Left ventricle myocardium superior (tissue), 1 donor: Measurements from ENCODE around the gene ZFC3H1. TPM values are rescaled to one million over a fixed set of nuclear protein-coding genes. Genes with fewer than 3 reads are reported as not detected.

ENCODE experiments used
- ATAC-seq: fragments of 200-7000 bp; cut with Tn5 transposase; one replicate; pipeline ENCODE4 v1.9.1; 2020; ENCODE audit warnings: mild to moderate bottlenecking, moderate library complexity
- DNase-seq: peaks from one replicate; pipeline ENCODE4 v3.0.0-alpha.2; 2020
- intact Hi-C: fragments of 100-400 bp; cut with micrococcal nuclease; formaldehyde crosslinking; loops from one replicate; pipeline ENCODE4 v1.11.0; 2022
- total RNA-seq: library from RNA; stranded (reverse); fragmentation: NEBNext Ultra II Directional; extraction: Animal tissue kit (Norgen Biotek cat#: 25700); gene quantifications from one replicate; pipeline ENCODE4 v1.2.1, GENCODE V29; 2021
- donor health status: DM: no; HTN: yes; CAD: no; lungs with severe emphysema.

The ZFC3H1 gene
- total RNA-seq, 1 donor from 2014 or later = 15.3 TPM

- intact Hi-C loops = no loop called here
- DNase-seq = peak; percentile 95
- peak; percentile 99 for ATAC-seq
Observed at GRCh38 chr12:71685914-71686657, 22.4 kb upstream of the ZFC3H1 start, which contains the start of gene TMEM19. TSS of gene TMEM19 (plus strand) at chr12:71686082. CDS start at chr12:71686681, 599 bp downstream.

DNA sequence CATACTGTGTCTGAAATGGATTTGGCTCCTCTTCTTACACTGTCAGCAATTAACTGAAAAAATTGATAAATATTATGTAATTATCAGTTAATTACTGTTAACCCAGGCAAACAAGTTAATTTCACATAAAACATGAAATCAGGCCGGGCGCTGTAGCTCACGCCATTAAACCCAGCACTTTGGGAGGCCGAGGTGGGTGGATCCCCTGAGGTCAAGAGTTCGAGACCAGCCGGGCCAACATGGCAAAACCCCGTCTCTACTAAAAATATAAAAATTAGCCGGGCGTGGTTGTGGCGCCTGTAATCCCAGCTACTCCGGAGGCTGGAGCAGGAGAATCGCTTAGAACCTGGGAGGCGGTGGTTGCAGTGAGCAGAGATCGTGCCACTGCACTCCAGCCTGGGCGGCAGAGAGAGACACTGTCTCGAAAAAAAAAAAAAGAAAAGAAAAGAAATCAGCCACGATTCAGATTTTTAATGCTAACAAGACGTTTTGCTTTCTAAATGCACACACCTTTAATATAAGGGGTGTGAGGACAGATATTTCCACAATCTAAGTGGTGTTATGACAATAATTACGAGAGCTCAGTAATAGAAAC lies 21.8 kb upstream of the ZFC3H1 start:
- no peak for DNase-seq

DNA sequence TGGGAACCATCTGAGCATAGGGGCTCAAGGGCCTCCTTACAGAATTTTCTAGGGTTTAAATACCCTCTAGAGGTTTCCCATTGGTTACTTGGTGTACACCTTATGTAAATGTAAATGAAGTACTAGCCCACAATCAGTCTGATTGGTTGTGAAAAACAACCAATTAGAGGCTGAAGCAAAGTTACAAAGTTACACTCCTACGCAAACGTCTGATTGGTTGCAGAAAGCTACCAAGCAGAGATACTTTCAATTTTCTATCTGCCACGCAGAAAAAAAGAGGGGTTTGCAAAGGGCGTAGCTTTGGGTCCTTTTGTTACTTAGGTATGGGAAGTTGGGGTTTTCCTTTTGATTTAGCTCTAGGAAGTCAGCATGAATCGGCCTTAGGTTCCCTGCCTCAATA lies 20.4 kb upstream of the ZFC3H1 start:
- DNase-seq (no peak), ATAC-seq (no peak)
- intact Hi-C loops = no loop called here

More for the DNA sequence above, 21.8 kb upstream of the ZFC3H1 start:
- intact Hi-C loops = no loop called here
- peak; percentile 12 for ATAC-seq

DNA sequence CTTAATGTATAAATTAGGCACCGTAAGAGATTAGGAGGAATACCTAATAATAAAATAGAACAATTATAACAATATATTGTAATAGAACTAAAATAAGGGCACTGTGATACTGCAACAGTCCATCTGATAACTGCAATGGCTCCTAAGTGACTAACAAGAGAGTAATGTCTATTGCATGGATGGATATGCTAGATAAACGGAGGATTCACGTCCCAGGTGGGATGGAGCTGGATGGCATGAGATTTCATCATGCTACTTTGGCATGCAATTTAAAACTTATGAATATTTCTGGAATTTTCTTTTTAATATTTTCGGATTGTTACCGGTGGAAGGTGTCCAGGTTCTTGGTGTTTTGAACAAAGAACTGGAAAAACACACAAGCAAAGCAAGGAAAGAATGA lies 20.0 kb upstream of the ZFC3H1 start:
- intact Hi-C loops = no loop called here
- DNase-seq = no peak
- ATAC-seq = no peak

- DNase-seq (no peak), ATAC-seq (no peak)
- intact Hi-C loops = no loop called here
Observed at GRCh38 chr12:71682466-71682865, 18.8 kb upstream of the ZFC3H1 start.

DNA sequence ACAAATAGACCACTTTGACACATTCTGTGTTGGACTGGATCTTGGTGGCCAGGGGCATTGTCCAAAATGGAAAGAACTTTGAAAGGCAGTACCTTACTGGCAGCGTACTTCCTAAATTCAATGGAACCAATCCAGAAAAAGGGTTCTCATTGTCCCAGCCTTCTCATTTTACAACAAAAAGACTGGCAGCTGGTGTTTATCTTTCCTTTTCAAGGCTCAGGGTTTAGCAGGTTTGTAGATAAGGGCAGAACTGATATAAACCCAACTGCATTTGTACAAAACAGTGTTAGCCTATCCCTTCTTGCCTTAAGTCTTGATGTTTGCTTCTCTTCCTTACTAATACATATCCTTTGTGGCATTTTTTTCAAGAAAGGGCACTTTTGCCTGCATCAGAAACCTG lies 8.2 kb upstream of the ZFC3H1 start:
- ATAC-seq (no peak), DNase-seq (no peak)
- intact Hi-C loops = no loop called here

DNA sequence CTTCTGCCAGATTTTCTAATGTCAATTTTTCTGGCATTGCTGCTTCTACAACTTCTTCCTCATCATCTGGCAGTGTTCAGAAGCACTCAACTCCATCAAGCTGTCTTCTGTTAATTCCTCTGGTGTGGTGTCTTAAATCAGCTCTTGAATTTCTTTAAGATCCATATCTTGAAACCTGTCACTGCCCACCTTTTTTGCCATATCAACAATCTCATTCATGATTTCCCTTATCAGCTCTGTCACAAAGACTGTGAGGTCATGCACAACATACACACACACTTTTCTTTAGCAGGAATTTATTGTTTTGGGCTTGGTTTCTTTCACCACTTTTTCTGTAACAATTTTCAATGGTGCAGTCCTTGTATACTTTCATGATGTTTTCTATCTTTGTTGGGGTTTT lies 7.7 kb upstream of the ZFC3H1 start:
- ATAC-seq (no peak), DNase-seq (no peak)

DNA sequence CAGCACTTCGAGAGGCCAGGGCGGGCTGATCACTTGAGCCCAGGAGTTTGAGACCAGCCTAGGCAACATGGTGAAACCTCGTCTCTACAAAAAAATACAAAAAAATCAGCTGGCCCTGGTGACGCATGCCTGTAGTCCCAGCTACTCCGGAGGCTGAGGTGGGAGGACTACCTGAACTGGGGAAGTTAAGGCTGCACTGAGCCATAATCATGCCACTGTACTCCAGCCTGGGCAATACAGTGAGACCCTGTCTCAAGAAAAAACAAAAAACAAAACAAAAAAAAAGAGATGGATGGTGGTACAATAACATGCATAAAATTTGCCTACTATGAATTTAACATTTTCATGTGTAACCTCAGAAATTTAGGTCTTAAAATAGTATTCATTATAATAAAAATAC lies 2.6 kb upstream of the ZFC3H1 start:
- no peak for ATAC-seq
- intact Hi-C loops = no loop called here

More for the DNA sequence above, 7.7 kb upstream of the ZFC3H1 start:
- intact Hi-C loops = no loop called here

DNA sequence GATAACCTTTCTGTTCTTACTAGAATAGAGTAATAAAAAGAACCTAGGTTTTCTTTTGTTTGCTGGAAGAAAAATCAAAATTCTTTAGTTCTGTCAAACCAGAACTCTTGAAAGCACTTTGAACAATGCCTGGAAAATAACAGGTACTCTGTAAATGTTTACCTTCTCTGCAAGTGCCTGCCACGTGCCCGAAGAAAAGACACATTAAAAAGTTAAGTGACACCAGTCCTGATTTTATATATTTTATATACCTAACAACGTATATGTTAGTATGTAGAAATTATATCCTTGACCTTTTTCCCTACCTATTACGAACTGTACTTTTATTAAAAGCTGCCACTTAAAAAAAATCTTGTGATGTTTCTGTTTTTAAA lies 1.4 kb upstream of the ZFC3H1 start:
- ATAC-seq (no peak), DNase-seq (no peak)
- intact Hi-C loops = no loop called here

More for the DNA sequence above, 2.6 kb upstream of the ZFC3H1 start:
- DNase-seq = no peak

DNA sequence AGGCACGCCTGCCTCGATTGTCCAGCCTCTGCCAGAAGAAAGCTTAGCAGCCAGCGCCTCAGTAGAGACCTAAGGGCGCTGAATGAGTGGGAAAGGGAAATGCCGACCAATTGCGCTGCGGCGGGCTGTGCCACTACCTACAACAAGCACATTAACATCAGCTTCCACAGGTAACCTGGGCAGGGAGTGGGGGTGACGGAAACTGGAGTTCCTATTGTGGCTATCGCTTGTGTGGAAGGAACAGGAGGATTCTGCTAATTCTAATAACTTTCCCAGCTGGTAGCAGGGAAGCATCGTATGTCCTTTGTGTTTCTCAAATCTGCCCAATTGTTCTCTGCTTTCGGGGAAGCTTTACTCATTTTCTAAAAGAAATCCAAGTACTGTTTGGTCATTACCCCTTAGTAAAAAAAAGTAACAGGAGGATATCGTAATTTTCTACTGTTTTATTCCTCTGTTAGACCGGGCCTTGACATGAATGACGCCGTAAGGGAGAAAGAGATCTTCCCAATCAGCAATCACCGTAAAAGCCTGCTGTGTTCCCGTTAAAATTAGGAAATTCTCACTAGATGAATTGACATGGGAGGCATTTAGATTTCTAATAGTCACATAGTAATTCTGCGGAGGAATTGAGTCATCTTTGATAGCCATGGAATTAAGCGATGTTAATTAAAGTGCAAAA lies 902 bp upstream of the ZFC3H1 start:
- ATAC-seq (peak; percentile 22), DNase-seq (no peak)
- intact Hi-C loops = no loop called here

DNA sequence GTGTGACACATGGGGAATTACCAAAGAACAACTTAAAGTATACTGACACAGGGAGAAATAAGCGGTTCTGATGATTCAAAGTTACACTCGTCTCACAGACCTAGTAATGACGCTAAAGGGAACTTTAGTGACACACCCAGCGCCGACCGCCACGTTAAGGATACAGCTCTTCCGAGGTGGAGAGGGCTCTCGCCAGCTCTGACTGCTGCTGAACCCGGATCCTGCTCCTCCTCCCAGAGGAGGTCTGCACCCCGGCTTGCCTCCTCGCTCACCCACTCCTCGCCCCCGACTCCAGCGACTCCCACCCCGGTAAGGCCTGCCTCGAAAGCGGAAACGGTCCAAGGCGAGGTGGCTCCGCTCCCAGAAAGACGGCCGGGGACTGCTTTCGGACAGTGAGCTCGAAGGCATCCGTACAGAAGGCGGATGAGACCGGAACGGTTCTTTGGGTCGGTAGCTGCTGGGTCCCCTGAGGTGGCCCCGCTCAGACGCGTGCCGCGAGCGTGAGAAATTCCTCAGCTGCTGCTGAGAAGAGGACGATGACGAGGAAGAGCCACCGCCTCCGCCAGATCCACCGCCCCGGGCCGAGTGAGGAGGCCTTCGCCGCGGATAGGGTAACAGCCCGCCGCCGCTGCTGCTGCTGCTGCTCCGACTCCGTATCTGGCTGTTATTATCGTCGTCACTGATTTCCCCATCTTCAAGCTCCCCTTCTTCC lies 643 bp downstream of the ZFC3H1 start:
- intact Hi-C loops = no loop called here
- ATAC-seq (peak; percentile 31), DNase-seq (peak; percentile 67)

DNA sequence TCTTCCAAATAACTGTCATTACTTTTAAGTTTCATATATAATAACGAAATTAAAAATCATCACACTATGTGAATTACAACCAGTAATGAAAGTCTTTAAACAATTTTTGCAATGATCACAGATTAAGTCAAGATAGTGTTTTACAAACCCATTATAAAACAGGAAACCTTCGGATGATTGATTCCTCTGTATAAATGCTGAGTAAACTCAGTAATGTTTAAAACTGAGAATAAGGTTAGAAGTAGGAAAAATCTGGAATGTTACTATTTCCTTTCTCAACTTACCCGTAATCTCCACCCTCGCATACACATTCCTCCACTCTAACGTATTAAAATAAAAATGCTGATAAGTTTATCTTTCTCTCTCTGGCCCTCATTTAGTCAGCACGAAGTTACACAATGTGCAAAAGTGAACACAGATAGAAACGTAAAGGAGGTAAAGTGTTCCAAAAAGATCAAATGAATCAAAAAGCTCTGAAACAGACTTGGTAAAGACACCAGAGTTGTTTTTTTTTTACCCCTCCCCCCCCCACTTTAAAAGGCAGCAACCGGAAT lies 1.6 kb downstream of the ZFC3H1 start:
- ATAC-seq (no peak), DNase-seq (no peak)
- intact Hi-C loops = no loop called here

- ATAC-seq (no peak), DNase-seq (no peak)
- intact Hi-C loops = no loop called here
Observed at GRCh38 chr12:71656740-71657139, 6.9 kb downstream of the ZFC3H1 start.

DNA sequence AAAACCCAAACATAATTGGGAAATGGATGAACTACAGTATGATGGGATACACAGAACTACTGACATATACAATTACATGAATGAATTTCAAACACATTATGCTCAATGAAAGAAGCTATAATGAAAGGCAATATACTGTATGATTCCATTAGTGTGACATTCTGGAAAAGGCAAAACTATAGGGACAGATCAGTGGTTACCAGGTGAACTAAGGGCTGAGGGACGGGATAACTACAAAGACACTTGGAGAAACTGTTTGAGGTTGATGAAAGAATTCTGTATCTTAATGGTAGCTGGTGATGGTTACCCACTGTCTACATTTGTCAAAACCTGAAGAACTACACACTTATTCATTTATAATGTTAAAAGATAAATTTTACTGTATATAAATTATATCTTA lies 7.7 kb downstream of the ZFC3H1 start:
- ATAC-seq (no peak), DNase-seq (no peak)
- intact Hi-C loops = no loop called here

GRCh38 chr12:71655495-71655894 lies 8.2 kb downstream of the ZFC3H1 start:
- ATAC-seq = no peak
- intact Hi-C loops = no loop called here

GRCh38 chr12:71654200-71654599 lies 9.4 kb downstream of the ZFC3H1 start:
- no peak for DNase-seq
- intact Hi-C loops = no loop called here
- ATAC-seq = no peak

More at GRCh38 chr12:71655495-71655894, 8.2 kb downstream of the ZFC3H1 start:
- no peak for DNase-seq

GRCh38 chr12:71653137-71653536 lies 10.5 kb downstream of the ZFC3H1 start:
- intact Hi-C loops = no loop called here
- DNase-seq = no peak
- no peak for ATAC-seq

DNA sequence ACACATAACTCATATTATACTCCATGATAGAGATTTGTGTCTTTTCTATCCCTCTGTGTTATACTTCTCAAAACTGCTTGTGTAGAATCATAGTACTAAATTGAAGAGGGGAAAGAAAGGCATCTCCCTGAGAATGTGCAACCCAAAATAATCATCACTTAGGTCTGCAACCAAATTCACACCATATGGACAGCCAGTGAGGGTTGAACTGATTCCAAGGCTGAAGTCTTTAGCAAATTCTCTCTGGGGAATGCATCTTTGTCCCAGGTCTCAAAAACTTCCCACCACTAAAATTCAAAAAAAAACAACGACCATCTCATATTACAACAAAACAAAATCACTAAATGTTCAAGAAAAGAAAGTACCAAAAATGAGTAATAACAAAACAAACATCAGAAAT lies 11.0 kb downstream of the ZFC3H1 start:
- DNase-seq = no peak
- intact Hi-C loops = no loop called here

GRCh38 chr12:71649401-71649800 lies 14.2 kb downstream of the ZFC3H1 start:
- intact Hi-C loops = no loop called here
- ATAC-seq (no peak), DNase-seq (no peak)

More for the DNA sequence above, 11.0 kb downstream of the ZFC3H1 start:
- no peak for ATAC-seq
